SKM-1 treated with dmso at 0.1 percent for 144 hours (cell line): Measurements from ENCODE around the gene ORC2.
A peak's percentile ranks its signal among the peaks of the same experiment; 100 is the strongest.
"Not testable (repeated sequence)": the region's sequence is repeated elsewhere in the genome, so short reads cannot be mapped to it uniquely, and the experiment has no call there.

ENCODE experiments used
- DNase-seq: peaks from one replicate; lab custom pipeline; 2025; ENCODE audit not compliant: unreplicated experiment; lab: John Stamatoyannopoulos, UW

The ORC2 gene

GRCh38 chr2:200939832-200940231 is 23.6 kb downstream of the ORC2 start:
- no peak for DNase-seq

GRCh38 chr2:200930947-200931626 is 32.4 kb downstream of the ORC2 start:
- DNase-seq: peak; percentile 5

- no peak for DNase-seq
Observed at GRCh38 chr2:200929334-200930249, 33.9 kb downstream of the ORC2 start.

- no peak for DNase-seq
Observed at GRCh38 chr2:200922439-200922838, 41.0 kb downstream of the ORC2 start.

- DNase-seq: no peak
Observed at GRCh38 chr2:200913654-200914053, 49.8 kb downstream of the ORC2 start.

- no peak for DNase-seq
Observed at GRCh38 chr2:200909958-200910357, 53.5 kb downstream of the ORC2 start.

GRCh38 chr2:200905618-200906296 is 57.7 kb downstream of the ORC2 start:
- DNase-seq: peak; percentile 62

GRCh38 chr2:200901459-200902072 is 61.9 kb downstream of the ORC2 start:
- peak; percentile 93 for DNase-seq

GRCh38 chr2:200899482-200899881 is 64.0 kb downstream of the ORC2 start:
- no peak for DNase-seq

GRCh38 chr2:200888704-200889625 is 74.5 kb downstream of the ORC2 start, which contains the start of the genes NIF3L1 and PPIL3:
NIF3L1 (plus strand) TSS chr2:200889371; CDS start chr2:200891944, 2,573 bp downstream.
PPIL3 (minus strand) TSS chr2:200889077; CDS start chr2:200887615, 1,462 bp downstream.
- peak; percentile 94 for DNase-seq

- not testable (repeated sequence) for DNase-seq
Observed at GRCh38 chr2:200881715-200882249, 81.7 kb downstream of the ORC2 start.

- no peak for DNase-seq
Observed at GRCh38 chr2:200878289-200878880, 85.1 kb downstream of the ORC2 start.

GRCh38 chr2:200877443-200877842 is 86.0 kb downstream of the ORC2 start:
- no peak for DNase-seq

GRCh38 chr2:200873560-200873959 is 89.9 kb downstream of the ORC2 start:
- no peak for DNase-seq

GRCh38 chr2:200871151-200871550 is 92.3 kb downstream of the ORC2 start:
- no peak for DNase-seq

GRCh38 chr2:200869014-200869413 is 94.4 kb downstream of the ORC2 start:
- DNase-seq: no peak

- DNase-seq: peak; percentile 84
Observed at GRCh38 chr2:200864176-200865034, 99.1 kb downstream of the ORC2 start, which contains the start of gene CLK1. CLK1 (minus strand) TSS chr2:200864658; CDS start chr2:200861862, 2,796 bp downstream.

GRCh38 chr2:200863782-200864175 is 99.7 kb downstream of the ORC2 start:
- no peak for DNase-seq
